NCI-H1105 (cell line): ENCODE data around the gene ARHGAP8.
"Not testable (repeated sequence)": the region's sequence is repeated elsewhere in the genome, so short reads cannot be mapped to it uniquely, and the experiment has no call there.

Experiments used
- DNase-seq: peaks from one replicate; lab custom pipeline; 2025; lab: John Stamatoyannopoulos, UW

ARHGAP8 gene

DNA sequence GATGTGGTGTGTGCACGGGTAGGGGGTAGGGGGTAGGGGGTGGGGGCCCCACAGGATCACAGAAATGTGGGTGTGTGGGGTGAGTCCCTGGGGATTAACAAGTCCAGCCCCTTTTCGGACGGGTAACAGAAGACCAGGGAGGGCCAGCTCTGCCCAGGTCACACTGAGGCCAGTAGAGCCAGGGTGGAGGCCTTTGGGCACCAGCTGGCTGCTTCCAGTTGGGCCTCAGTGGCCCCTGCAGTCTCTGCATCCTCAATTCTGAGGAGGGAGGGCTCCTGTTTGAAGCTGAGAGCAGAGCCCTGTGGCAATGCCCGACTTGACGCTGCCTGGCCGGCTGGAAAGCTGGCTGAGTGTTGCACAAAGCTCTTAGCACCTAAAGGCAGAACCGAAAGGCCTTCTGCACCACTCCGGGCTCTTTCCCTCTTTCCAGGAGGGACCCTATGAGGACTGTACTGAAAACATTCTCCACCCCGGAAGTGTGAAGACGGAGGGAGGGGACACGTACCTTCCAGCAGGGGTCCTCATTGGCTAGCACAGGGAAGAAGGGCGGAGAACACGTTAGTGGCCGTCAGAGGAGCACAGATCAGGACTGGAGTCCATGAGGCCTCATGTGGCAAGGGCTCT, 137.0 kb downstream of the ARHGAP8 start:
- no peak for DNase-seq

DNA sequence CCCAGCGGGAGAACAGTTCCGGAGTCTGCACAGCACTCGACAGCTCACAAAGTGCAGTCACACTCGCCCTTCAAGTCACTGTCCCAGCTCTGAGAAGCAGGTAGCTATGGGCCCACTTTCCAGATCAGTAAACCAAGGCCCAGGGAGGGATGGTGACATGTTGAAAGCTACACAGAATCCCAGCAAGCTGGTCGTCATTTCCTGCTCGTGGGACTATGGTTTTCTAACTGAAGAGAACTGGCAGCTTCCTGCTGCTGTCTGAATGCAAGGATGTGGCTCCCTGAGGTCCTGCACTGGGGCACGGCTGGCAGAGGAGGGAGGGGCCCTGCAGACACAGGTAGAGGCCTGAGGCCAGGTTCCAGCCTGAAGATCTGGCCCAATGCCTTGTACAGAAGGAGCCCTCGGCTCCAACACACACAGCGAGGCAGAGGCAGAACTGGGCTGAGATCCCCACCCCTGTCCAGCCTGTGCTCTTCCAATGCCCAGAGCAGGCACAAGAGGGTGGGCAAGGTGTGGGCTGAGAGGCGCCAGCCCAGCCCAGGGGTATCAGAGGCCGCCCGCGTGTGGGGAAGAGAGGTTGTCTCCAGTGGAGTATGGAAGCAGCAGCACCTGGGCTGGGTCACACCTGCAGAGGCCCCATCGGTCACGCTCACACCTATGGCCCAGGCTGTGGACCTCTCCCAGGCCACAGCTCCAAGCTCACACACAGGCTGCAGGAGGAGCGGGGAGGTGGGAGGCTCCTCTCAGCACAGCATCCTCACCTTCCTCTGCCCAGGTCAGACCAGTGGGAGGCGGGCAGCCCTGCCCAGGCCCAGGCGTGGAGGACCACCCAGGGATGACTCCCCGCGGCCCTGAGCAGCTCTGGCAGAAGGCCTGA, 138.3 kb downstream of the ARHGAP8 start:
- no peak for DNase-seq

DNA sequence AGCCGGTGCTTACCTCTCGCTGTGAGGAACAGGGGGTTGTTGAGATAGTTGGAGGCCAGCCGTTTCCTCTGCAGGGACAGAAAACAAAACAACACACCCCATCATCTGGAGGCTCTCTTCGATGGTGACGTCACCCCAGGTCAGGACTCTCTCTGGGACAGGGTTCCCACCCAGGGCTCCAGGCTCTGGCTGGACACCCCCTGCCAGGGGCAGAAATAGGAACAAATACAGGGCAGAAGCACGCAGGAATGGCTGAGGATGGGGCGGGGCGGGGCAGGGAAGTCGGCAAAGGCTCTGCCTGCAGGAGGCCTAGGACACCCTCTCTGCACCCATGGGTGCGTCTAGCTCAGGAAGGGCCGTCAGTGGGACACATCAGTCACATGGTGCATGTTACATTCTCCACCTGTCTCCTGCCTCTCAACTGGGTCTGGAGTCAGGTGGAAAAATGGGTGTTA, 138.9 kb downstream of the ARHGAP8 start:
- no peak for DNase-seq

DNA sequence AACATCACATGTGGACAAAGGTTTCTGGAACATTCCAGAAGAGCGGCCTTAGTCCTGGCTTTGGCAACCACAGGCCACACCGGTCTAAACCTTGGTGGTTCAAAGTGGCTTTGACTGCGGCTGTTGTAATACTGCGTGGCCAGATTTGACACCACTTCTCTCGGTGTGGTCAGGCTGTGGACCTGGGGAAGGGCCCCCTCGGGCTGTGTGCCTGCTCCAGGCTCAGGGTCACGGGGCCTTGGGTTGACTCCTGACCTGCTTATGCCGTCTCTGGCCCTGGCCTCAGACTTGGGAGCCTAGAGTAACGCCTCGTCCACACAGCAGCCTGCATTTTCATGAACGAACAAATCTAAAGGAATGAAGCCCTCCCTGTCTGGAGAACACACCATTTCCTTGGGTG, 139.4 kb downstream of the ARHGAP8 start:
- DNase-seq = no peak

DNA sequence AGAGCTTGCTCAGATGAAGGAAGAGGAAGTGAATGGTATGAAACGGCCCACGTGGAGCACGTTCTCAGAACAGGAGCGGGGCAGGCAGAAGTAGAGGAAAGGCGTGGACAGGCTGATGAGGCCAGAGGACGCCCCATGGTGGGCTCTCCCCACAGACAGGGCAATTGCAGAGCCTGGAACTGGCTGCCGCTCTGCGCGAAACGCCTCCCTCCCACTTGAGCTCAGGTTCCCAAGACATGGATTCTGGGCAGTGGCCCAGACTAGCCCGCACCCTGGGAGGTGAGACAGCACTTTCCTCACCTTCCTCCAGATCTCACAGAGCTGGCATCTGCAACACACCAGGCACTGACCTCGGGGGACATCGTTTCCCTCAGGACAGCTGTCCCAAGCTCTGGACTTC, 139.9 kb downstream of the ARHGAP8 start:
- no peak for DNase-seq

DNA sequence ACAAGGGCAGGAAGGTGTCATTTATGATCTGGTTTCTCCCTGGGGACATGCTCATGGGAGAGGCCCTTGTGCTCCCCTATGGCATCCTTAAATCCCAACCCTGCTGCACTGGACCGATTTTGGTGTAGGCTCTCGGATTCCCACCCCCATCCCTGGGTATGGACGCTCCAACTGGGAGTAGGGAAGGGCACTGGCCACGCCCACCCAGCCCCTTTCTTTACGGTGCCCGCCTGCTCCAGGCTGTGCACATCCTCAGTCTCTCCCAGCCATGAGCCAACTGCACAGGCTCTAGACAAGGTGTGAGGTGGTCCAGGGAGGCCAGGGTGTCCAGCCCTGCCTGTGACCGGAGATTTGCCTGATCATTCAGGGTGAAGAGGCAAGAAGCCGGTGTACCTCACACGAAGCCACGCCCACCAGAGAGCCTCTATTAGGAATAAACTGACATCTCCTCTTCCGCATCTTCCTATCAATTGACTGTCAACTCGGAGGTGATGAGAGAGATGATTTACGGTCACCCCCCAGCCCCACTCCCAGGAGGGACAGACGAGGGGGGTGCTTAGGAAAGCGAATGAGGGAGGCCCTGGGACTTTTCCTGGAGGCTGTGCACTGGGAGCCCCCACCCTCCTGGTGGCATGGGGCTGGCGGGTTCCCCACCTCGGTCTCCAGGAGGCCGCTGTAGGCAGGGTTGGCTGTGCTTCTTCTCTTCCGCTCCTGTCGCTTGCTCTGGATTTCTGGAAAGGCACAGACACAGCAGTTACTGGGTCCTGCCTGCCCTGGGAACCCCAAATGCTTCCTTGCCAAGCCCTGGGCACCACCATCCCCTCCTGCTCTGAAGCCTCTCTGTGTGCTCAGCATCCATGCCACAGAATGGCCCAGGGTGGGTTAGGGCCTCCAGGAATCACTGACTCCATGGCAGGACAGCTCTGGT, 140.7 kb downstream of the ARHGAP8 start:
- no peak for DNase-seq

- no peak for DNase-seq
Measured at GRCh38 chr22:44893731-44894080, 141.3 kb downstream of the ARHGAP8 start.

- DNase-seq = no peak
Measured at GRCh38 chr22:44894321-44894720, 141.9 kb downstream of the ARHGAP8 start.

DNA sequence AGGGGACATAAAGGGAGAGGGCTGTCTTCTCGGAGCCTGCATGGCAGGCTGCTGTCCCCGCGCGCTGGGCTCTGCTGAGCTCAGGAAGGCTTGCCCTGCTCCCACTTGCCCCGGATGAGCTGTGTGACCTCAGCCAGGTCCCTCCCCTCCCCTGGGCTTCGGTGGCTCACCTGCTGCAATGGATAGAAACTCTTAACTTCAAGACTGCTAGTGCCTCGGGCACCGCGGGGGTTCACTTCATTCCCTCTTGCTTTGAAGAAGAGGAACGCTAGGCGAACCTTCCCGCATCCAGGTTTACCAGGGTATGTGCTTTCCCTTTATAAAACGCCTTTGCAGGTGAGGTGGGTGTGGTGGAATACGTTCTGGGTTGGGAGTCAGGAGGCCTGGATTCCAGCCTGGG, 142.4 kb downstream of the ARHGAP8 start:
- DNase-seq = no peak

GRCh38 chr22:44895296-44896055, 143.1 kb downstream of the ARHGAP8 start:
- DNase-seq = no peak

GRCh38 chr22:44898236-44898635, 145.9 kb downstream of the ARHGAP8 start:
- DNase-seq = no peak

- DNase-seq = no peak
Measured at GRCh38 chr22:44901301-44901700, 148.9 kb downstream of the ARHGAP8 start.

DNA sequence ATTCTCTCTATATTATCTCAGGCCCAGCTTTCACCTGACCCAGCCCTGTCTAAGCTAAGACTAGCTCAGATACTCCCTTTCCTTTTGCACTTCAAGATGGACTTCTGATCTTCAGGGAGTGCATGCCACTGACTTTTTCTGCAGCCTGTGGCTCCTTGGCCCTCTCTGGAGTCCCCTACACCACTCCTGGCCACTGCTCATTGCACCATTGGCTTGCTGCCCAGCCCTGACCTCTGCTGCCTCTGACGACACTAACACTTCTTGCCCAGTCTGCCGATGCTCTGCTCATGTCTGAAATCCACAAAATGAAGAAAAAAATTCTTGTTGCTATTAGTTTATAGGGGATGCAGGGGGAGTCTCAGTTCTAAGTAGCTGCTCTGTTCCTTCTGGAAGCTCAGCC, 150.8 kb downstream of the ARHGAP8 start:
- not testable (repeated sequence) for DNase-seq

DNA sequence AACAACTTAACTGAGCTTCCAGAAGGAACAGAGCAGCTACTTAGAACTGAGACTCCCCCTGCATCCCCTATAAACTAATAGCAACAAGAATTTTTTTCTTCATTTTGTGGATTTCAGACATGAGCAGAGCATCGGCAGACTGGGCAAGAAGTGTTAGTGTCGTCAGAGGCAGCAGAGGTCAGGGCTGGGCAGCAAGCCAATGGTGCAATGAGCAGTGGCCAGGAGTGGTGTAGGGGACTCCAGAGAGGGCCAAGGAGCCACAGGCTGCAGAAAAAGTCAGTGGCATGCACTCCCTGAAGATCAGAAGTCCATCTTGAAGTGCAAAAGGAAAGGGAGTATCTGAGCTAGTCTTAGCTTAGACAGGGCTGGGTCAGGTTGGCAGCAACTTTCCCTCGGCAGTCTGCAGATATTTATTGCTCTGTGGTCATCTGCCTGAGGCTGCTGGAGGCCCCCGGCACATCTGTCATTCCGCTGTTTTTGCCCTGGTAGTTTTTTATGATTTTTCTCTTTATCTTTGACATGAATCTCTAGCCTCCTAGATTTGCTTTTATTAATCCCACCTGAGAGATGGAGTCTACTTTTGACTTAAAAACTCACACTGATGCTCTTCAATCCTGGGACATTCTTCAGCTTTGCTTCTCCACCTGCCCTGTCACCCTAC, 152.2 kb downstream of the ARHGAP8 start:
- not testable (repeated sequence) for DNase-seq

GRCh38 chr22:44906248-44906936, 154.0 kb downstream of the ARHGAP8 start:
- no peak for DNase-seq

DNA sequence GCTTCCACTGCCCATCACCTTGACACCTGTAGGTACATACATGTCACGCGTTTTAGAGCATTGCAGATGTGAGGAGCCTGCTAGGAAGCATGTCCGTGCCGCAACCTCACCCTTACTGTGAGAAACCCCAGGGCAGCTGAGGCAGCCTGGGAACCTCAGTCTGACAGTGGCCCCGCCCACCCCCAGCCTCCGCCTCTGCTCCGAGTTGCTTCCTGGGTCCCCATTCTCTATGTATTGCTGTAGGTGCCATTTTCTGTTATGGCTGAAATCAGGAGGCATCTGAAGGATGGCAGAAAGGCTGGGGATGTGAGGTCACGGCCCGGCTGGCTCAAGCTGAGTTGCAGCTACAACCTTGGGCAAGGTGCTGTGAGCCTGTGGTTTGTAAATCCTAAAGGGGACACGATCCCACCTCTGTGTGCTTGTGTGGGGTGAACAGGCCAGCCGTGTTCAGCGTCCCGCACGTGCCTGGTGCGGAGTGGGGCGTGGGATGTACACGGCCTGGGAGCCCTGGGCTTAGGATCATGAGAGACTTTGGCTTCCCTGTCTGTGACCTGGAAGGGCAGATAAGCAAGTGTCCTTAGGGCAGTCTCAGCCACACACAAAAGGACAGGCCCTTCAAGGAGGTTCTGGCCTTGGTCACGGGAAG, 154.7 kb downstream of the ARHGAP8 start:
- no peak for DNase-seq

DNA sequence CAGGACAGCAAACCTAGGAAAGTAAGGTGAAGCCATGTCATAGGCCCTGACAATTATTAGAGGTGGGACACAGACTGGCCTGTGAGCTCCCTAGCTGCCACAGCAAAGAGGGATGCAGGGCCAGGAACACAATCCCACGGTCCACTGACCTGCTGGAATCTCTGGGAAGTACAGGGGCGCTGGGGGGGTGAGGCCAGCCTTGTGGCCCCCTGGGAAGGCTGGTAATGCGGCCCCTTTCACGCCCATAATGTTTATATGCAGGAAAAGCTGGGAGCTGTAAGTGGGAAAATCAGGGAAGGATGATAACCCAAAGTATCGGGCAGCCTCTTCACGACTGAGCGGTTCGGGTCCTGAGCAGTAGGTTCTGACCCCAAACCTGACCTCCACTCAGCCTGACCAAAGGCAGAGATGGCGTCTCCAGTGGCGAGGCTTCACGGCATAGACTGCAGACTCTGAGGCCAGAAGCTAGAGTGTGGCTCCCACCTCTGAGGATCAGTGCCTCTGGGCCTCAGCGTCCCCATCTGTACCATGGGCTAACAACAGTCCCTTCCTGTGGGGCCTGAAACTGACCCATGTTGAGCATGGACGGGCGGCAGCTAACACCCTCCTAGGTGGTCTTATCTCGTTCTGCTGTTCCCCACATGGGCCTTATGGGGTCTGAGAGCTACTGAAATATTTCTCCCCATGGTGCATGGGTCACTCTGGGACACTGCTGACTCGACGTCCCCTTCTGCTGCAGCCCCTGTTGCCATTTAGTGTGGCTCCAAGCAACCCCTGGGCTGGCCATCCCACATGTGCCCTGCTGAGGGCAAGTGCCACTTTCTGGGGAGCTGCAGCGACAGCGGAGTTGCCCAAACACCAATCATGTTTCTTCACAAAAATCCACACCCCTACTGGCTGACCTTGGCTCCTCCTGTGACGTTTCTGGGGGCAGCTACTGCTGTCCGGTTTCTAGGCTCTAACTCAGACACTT, 155.7 kb downstream of the ARHGAP8 start:
- DNase-seq = no peak

DNA sequence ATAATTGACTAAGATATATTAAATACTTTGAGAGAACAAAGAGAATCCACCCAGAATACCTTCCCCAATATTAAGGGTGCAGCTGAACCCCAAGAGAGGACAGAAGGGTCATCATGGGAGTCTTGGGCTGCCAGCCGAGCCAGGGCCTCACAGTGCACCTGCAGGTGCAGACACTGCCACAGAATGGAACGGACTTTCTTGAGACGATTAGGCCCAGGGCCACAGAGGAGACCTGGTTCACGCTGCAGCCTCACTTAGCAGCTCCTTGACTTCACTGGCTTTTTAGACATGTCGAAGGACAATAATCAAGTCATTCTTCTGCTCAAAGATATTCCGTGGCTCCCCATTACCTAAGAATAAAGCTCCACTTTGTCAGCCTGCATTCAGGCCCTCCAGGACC, 156.9 kb downstream of the ARHGAP8 start:
- peak; percentile 23 for DNase-seq
